Kasumi-1 (cell line): Measurements from ENCODE around the gene RAP2B.
A peak's percentile ranks its signal among the peaks of the same experiment; 100 is the strongest.
"Not testable (repeated sequence)": the region's sequence is repeated elsewhere in the genome, so short reads cannot be mapped to it uniquely, and the experiment has no call there.

Source experiments
- DNase-seq, 2 experiments: peaks; one replicate each; lab custom pipeline; 2025; lab: John Stamatoyannopoulos, UW

The RAP2B gene

GRCh38 chr3:153193786-153194476, 31.9 kb downstream of the RAP2B start:
- DNase-seq: not testable (repeated sequence)

GRCh38 chr3:153195349-153195879, 33.4 kb downstream of the RAP2B start:
- DNase-seq: no peak

- peak; percentile 15 to 35 for DNase-seq
Observed at GRCh38 chr3:153209596-153209995, 47.6 kb downstream of the RAP2B start.

GRCh38 chr3:153210146-153210545, 48.1 kb downstream of the RAP2B start:
- no peak for DNase-seq

GRCh38 chr3:153210660-153211059, 48.6 kb downstream of the RAP2B start:
- peak in 1 of 2 experiments; percentile 7 for DNase-seq

GRCh38 chr3:153215497-153215896, 53.5 kb downstream of the RAP2B start:
- no peak for DNase-seq

- DNase-seq: no peak
Observed at GRCh38 chr3:153215966-153216365, 53.9 kb downstream of the RAP2B start.

- no peak for DNase-seq
Observed at GRCh38 chr3:153216928-153217327, 54.9 kb downstream of the RAP2B start.

GRCh38 chr3:153219146-153219545, 57.1 kb downstream of the RAP2B start:
- DNase-seq: no peak
